H1 (cell line): ENCODE data around the gene C17orf100. TPM values are rescaled to one million over a fixed set of nuclear protein-coding genes. Genes with fewer than 3 reads are reported as not detected.

ENCODE experiments used
- CTCF ChIA-PET: fragments of 300-600 bp; sonication (Branson Sonifier 250); formaldehyde crosslinking; loops from one replicate; lab custom pipeline; 2021; ENCODE audit not compliant: partially characterized antibody; lab: Charles Lee
- POLR2A ChIA-PET: fragments of 300-600 bp; sonication (Branson Sonifier 250); formaldehyde crosslinking; loops from one replicate; lab custom pipeline; 2021; ENCODE audit warnings: inconsistent platforms; ENCODE audit not compliant: partially characterized antibody; lab: Charles Lee
- DNase-seq, 2 experiments: peaks; one replicate each; pipeline versions ENCODE4 v3.0.0 to v3.0.0-alpha.2; 2010 to 2022; ENCODE audit warnings: low spot score in 2 of 2, low read depth in 1 of 2, mixed read lengths in 1 of 2
- FAIRE-seq: peaks from 2 replicates; lab custom pipeline; 2011; peaks lifted over from hg19 to GRCh38; lab: Jason Lieb, UNC
- H2AFZ ChIP-seq: 2 replicates; pipeline ENCODE4 v1.8.1; 2012; ENCODE audit warnings: low read length, inconsistent platforms
- H2AK5ac ChIP-seq: 2 replicates; pipeline ENCODE4 v1.6.1; 2013; ENCODE audit warnings: low read depth, low read length
- H2BK120ac ChIP-seq: replicated peaks from 2 replicates; pipeline ENCODE3; 2013; ENCODE audit warnings: low read depth, low read length, inconsistent platforms
- H2BK12ac ChIP-seq: 2 replicates; pipeline ENCODE4 v1.6.1; 2013; ENCODE audit warnings: low read depth, low read length
- H2BK15ac ChIP-seq: 2 replicates; pipeline ENCODE4 v1.6.1; 2013; ENCODE audit warnings: low read length
- H2BK20ac ChIP-seq: 2 replicates; pipeline ENCODE4 v1.6.1; 2013; ENCODE audit warnings: low read length
- H2BK5ac ChIP-seq: 2 replicates; pipeline ENCODE4 v1.6.1; 2013; ENCODE audit warnings: low read depth, low read length
- H3K14ac ChIP-seq: 2 replicates; pipeline ENCODE4 v1.6.1; 2013; ENCODE audit warnings: inconsistent platforms; ENCODE audit not compliant: insufficient read length
- H3K18ac ChIP-seq: 2 replicates; pipeline ENCODE4 v1.6.1; 2013; ENCODE audit warnings: low read length; ENCODE audit errors: extremely low read depth
- H3K23ac ChIP-seq: 2 replicates; pipeline ENCODE4 v1.6.1; 2013; ENCODE audit warnings: inconsistent platforms; ENCODE audit not compliant: insufficient read length
- H3K23me2 ChIP-seq: 2 replicates; pipeline ENCODE4 v1.6.1; 2013; ENCODE audit warnings: low read depth, low read length
- H3K27ac ChIP-seq: 2 replicates; pipeline ENCODE4 v1.6.1; 2011; ENCODE audit warnings: low read depth, low read length, inconsistent platforms
- H3K27me3 ChIP-seq, 4 experiments: replicated peaks in 1 of 4; 1 replicate in 1 of 4; 2 replicates in 3 of 4; pipeline versions ENCODE4 v1.6.1 to v1.8.1; 2011 to 2013; ENCODE audit warnings: low read length in 3 of 4, mild to moderate bottlenecking in 3 of 4, inconsistent platforms in 2 of 4, mixed read lengths in 2 of 4, moderate library complexity in 1 of 4; ENCODE audit not compliant: control insufficient read depth in 3 of 4, insufficient read depth in 3 of 4; ENCODE audit errors: extremely low read depth in 1 of 4
- H3K36me3 ChIP-seq, 4 experiments: 2 replicates each; pipeline versions ENCODE4 v1.6.1 to v1.8.1; 2011 to 2013; ENCODE audit warnings: mild to moderate bottlenecking in 4 of 4, low read length in 3 of 4, moderate library complexity in 2 of 4, control low read depth in 1 of 4, inconsistent platforms in 1 of 4; ENCODE audit not compliant: insufficient read depth in 4 of 4, control insufficient read depth in 2 of 4
- H3K4ac ChIP-seq: replicated peaks from 2 replicates; pipeline ENCODE3; 2013; ENCODE audit warnings: low read length, low read depth, mixed read lengths, inconsistent platforms; ENCODE audit not compliant: insufficient read length
- H3K4me1 ChIP-seq, 4 experiments: replicated peaks in 1 of 4; 1 replicate in 1 of 4; 2 replicates in 3 of 4; pipeline versions ENCODE4 v1.6.1 to v1.8.1; 2011 to 2013; ENCODE audit warnings: low read length in 3 of 4, inconsistent platforms in 2 of 4, mixed read lengths in 1 of 4; ENCODE audit not compliant: insufficient read depth in 4 of 4, control insufficient read depth in 3 of 4
- H3K4me2 ChIP-seq, 2 experiments: 2 replicates each; pipeline versions ENCODE4 v1.6.1 to v1.8.1; 2011 to 2013; ENCODE audit warnings: low read depth in 2 of 2, low read length in 2 of 2, control low read depth in 1 of 2, inconsistent platforms in 1 of 2, mild to moderate bottlenecking in 1 of 2; ENCODE audit not compliant: insufficient read depth in 1 of 2
- H3K4me3 ChIP-seq, 4 experiments: fragments of 200-600, 300-600 bp in 1 of 4; sonication (generic), shearing (Covaris generic), sonication (Bioruptor Twin) in 1 of 4; 2 replicates each; pipeline versions ENCODE4 v1.5.1 to v1.8.1; 2011 to 2016; ENCODE audit warnings: low read length in 4 of 4, low read depth in 3 of 4, control low read depth in 2 of 4, inconsistent platforms in 2 of 4, mild to moderate bottlenecking in 2 of 4, mixed read lengths in 1 of 4, moderate library complexity in 1 of 4; ENCODE audit not compliant: insufficient read depth in 2 of 4; ENCODE audit errors: extremely low read depth in 1 of 4
- H3K56ac ChIP-seq: replicated peaks from 2 replicates; pipeline ENCODE3; 2013; ENCODE audit warnings: low read depth, mild to moderate bottlenecking, mixed read lengths, low read length, inconsistent platforms; ENCODE audit not compliant: insufficient read length
- H3K79me1 ChIP-seq: 2 replicates; pipeline ENCODE4 v1.6.1; 2013; ENCODE audit warnings: low read depth, low read length, control low read depth
- H3K79me2 ChIP-seq, 2 experiments: 2 replicates each; pipeline versions ENCODE4 v1.6.1 to v1.8.1; 2012 to 2013; ENCODE audit warnings: low read length in 2 of 2, mild to moderate bottlenecking in 2 of 2, inconsistent platforms in 1 of 2; ENCODE audit not compliant: insufficient read depth in 2 of 2, control insufficient read depth in 1 of 2
- H3K9ac ChIP-seq, 4 experiments: replicated peaks in 1 of 4; 1 replicate in 1 of 4; 2 replicates in 3 of 4; pipeline versions ENCODE4 v1.6.1 to v1.8.1; 2011 to 2013; ENCODE audit warnings: low read depth in 3 of 4, low read length in 3 of 4, control low read depth in 2 of 4, mild to moderate bottlenecking in 2 of 4, moderate library complexity in 2 of 4, inconsistent platforms in 1 of 4; ENCODE audit errors: extremely low read depth in 1 of 4
- H3K9me3 ChIP-seq, 2 experiments: 2 replicates each; pipeline versions ENCODE4 v1.6.1 to v1.8.1; 2012 to 2013; ENCODE audit warnings: mild to moderate bottlenecking in 2 of 2, moderate library complexity in 2 of 2, control low read depth in 1 of 2, inconsistent platforms in 1 of 2, low read depth in 1 of 2, low read length in 1 of 2, mixed read lengths in 1 of 2; ENCODE audit not compliant: insufficient read depth in 2 of 2
- H4K20me1 ChIP-seq, 2 experiments: replicated peaks in 1 of 2; 2 replicates each; pipeline versions ENCODE3 to v1.8.1; 2011 to 2013; ENCODE audit warnings: inconsistent platforms in 2 of 2, low read length in 2 of 2, mild to moderate bottlenecking in 1 of 2; ENCODE audit not compliant: insufficient read depth in 2 of 2, control insufficient read depth in 1 of 2
- H4K5ac ChIP-seq: 2 replicates; pipeline ENCODE4 v1.6.1; 2013; ENCODE audit warnings: low read length, low read depth, mixed read lengths, inconsistent platforms; ENCODE audit not compliant: insufficient read length
- H4K8ac ChIP-seq: 2 replicates; pipeline ENCODE4 v1.8.0; 2013; ENCODE audit warnings: mild to moderate bottlenecking, moderate library complexity, low read length, inconsistent platforms; ENCODE audit not compliant: insufficient read depth; ENCODE audit errors: extremely low read depth
- H4K91ac ChIP-seq: replicated peaks from 2 replicates; pipeline ENCODE3; 2013; ENCODE audit warnings: low read length, mixed read lengths, inconsistent platforms; ENCODE audit not compliant: insufficient read length
- BACH1 ChIP-seq: IDR thresholded peaks from 2 replicates; pipeline ENCODE4 v1.6.1; 2012; ENCODE audit warnings: low read length, improper control_type of control experiment
- CBX8 ChIP-seq: fragments of 300-800, 300-1000 bp; sonication (generic); IDR thresholded peaks from 2 replicates; pipeline ENCODE4 v1.7.1; 2016; ENCODE audit warnings: low read depth, low read length, borderline replicate concordance
- CEBPB ChIP-seq: IDR thresholded peaks from 2 replicates; pipeline ENCODE4 v1.6.1; 2012; ENCODE audit warnings: low read depth, low read length
- CHD1 ChIP-seq: IDR thresholded peaks from 2 replicates; pipeline ENCODE4 v1.6.1; 2012; ENCODE audit warnings: low read depth, low read length, improper control_type of control experiment
- CTBP2 ChIP-seq: IDR thresholded peaks from 2 replicates; pipeline ENCODE4 v1.7.0; 2011; ENCODE audit warnings: borderline replicate concordance, mild to moderate bottlenecking, moderate library complexity, mixed read lengths, low read length; ENCODE audit not compliant: insufficient read depth, insufficient read length
- E2F6 ChIP-seq: IDR thresholded peaks from 2 replicates; pipeline ENCODE4 v1.6.1; 2012; ENCODE audit warnings: inconsistent platforms
- KDM5A ChIP-seq: fragments of 200-600 bp; IDR thresholded peaks from 2 replicates; pipeline ENCODE4 v1.7.1; 2012; ENCODE audit warnings: mild to moderate bottlenecking, low read length, inconsistent platforms, mixed read lengths
- RAD21 ChIP-seq, 2 experiments: IDR thresholded peaks in 1 of 2; conservative IDR thresholded peaks in 1 of 2; 2 replicates each; pipeline ENCODE4 v1.6.1; 2011; ENCODE audit warnings: low read depth in 2 of 2, low read length in 2 of 2, improper control_type of control experiment in 1 of 2, inconsistent platforms in 1 of 2, mild to moderate bottlenecking in 1 of 2, moderate library complexity in 1 of 2
- SIN3A ChIP-seq, 2 experiments: IDR thresholded peaks in 1 of 2; conservative IDR thresholded peaks in 1 of 2; 2 replicates each; pipeline ENCODE4 v1.6.1; 2011 to 2012; ENCODE audit warnings: low read length in 2 of 2, improper control_type of control experiment in 1 of 2, low read depth in 1 of 2, mild to moderate bottlenecking in 1 of 2
- TEAD4 ChIP-seq: IDR thresholded peaks from 2 replicates; pipeline ENCODE4 v1.6.1; 2012; ENCODE audit warnings: low read depth, low read length, inconsistent platforms, mixed read lengths
- WGBS, 2 experiments: shearing (Covaris generic) in 1 of 2; methylation state at CpG; one replicate each; pipeline versions ENCODE4 v1.1.6 to v1.1.7; 2013 to 2015; ENCODE audit warnings: low lambda C conversion rate in 2 of 2, mixed read lengths in 2 of 2, inconsistent platforms in 1 of 2, low coverage in 1 of 2, missing lambda C conversion rate in 1 of 2; ENCODE audit not compliant: insufficient replicate concordance in 2 of 2, insufficient coverage in 1 of 2, insufficient read length in 1 of 2; ENCODE audit errors: extremely low coverage in 1 of 2, missing lambda C conversion rate in 1 of 2; 5-methylcytosine and 5-hydroxymethylcytosine counted together
- polyA plus RNA-seq, 7 experiments: library from polyadenylated mRNA; depleted of rRNA in 3 of 7; stranded (reverse) in 5 of 7; unstranded in 2 of 7; fragments of >200 nt in 5 of 7; fragments of 200-250 nt in 2 of 7; gene quantifications; 1 replicate in 5 of 7; 2 replicates in 1 of 7; 4 replicates in 1 of 7; pipeline versions ENCODE4 v1.2.1 to v1.2.3, GENCODE V29; 2011 to 2013; ENCODE audit warnings: missing spikeins in 2 of 7, mixed read lengths in 2 of 7
- total RNA-seq: library from RNA; stranded (reverse); fragmentation: NEBNext Ultra II Directional; extraction: Animal tissue kit (Norgen Biotek cat#: 25700); gene quantifications from 2 replicates; pipeline ENCODE4 v1.2.1, GENCODE V29; 2021

The C17orf100 gene
- total and polyA plus RNA-seq, 2 of the 8 experiments (the other 6 are each of a cell fraction or from before 2014, with no cell fraction given), result 2.1 to 2.8 TPM

- Histone ChIP-seq H3K27me3 (no peaks in the 10 kb centered on the region), H3K56ac (no peak overlapping the region), H2BK20ac (no peak overlapping the region), H3K9ac (no peak overlapping the region), H2AFZ (no peak overlapping the region), H3K4me3 (no peak overlapping the region), H3K23me2 (peaks cover 10% of the 10 kb centered on the region), H2AK5ac (no peak overlapping the region), H3K27ac (no peak overlapping the region), H3K79me2 (peaks cover 0 to 32% of the 10 kb centered on the region in 2 experiments; a peak in 2 of 4 replicates), H3K4me1 (peaks cover 0 to 10% (median 2%) of the 10 kb centered on the region in 4 experiments; a peak in 4 of 7 replicates), H4K5ac (no peak overlapping the region), H3K4me2 (no peak overlapping the region; a peak in 1 of 4 replicates), H3K79me1 (0 out of 2 replicates have a peak, but pooled peaks cover 4% of the 10 kb centered on the region), H2BK120ac (no peak overlapping the region), H3K9me3 (no peaks in the 10 kb centered on the region), H4K20me1 (peaks cover 0 to 8% of the 10 kb centered on the region in 2 experiments), H2BK12ac (no peak overlapping the region), H3K14ac (no peak overlapping the region), H3K23ac (no peak overlapping the region), H4K91ac (no peak overlapping the region), H4K8ac (0 out of 2 replicates have a peak overlapping the region, but pooled peaks have one; percentile 82), H3K18ac (no peak overlapping the region), H2BK15ac (no peak overlapping the region), H3K4ac (no peak overlapping the region), H2BK5ac (no peak overlapping the region), H3K36me3 (peaks cover 4 to 26% (median 8%) of the 10 kb centered on the region in 4 experiments; a peak in 6 of 8 replicates)
- no peak for TF ChIP-seq TEAD4
- no peak for TF ChIP-seq SIN3A (conservative IDR thresholded peaks at IDR 0.05 in 1 of 2, IDR thresholded peaks at IDR 0.05 in 1 of 2; ENCODE audit: low read depth in 1 of 2, low read length in 2 of 2)
- TF ChIP-seq BACH1, result no peak
- TF ChIP-seq CTBP2, result no peak
- TF ChIP-seq KDM5A, result no peak
- TF ChIP-seq CEBPB, result no peak
- no peak for TF ChIP-seq E2F6
- no peak for TF ChIP-seq CHD1
- TF ChIP-seq CBX8, result no peak
- TF ChIP-seq RAD21 (IDR thresholded peaks at IDR 0.05 in 1 of 2, conservative IDR thresholded peaks at IDR 0.05 in 1 of 2; ENCODE audit: low read depth in 2 of 2, low read length in 2 of 2), result no peak
- WGBS, 2 experiments, result 89% methylated on average over 22 of the region's 24 CpGs; no CpG with 5 or more reads in 1 of the 2 experiments
- DNase-seq, result no peak
- CTCF ChIA-PET, result interaction anchor here (0.8 to 0.9 kb wide), 2 partner anchors 10 to 30 kb away, joined by 3 read pairs; no protein-coding TSS in a partner anchor
- no peak for FAIRE-seq
- POLR2A ChIA-PET, result interaction anchor here (0.7 to 2.0 kb wide), 6 partner anchors 10 to 143 kb away, joined by 3 to 6 read pairs (median 4); partner anchors contain the start of genes C17orf100 and MED31
These were observed 13.3 kb upstream of the C17orf100 start for GRCh38 chr17:6638046-6638908.
